Measurements from ENCODE around the gene ARHGEF18. TPM values are rescaled to one million over a fixed set of nuclear protein-coding genes. Genes with fewer than 3 reads are reported as not detected.

Gene ARHGEF18
- total and polyA plus RNA-seq, 2 experiments from 2014 or later = 12.8 to 47.6 TPM

DNA sequence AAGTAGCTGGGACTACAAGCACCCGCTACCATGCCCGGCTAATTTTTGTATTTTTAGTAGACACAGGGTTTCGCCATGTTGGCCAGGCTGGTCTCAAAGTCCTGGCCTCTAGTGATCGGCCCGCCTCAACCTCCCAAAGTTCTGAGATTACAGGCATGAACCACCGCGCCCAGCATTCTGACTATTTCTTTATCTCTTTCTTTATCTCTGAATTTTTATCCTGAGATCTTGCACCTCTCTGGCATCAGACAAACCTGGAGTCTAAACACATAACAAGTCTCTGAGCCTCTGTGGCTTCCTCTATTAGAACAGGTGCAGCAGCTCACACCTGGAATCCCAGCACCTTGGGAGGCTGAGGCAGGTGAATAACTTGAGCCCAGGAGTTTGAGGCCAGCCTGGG lies 28.5 kb downstream of the ARHGEF18 start (continued):
- TF ChIP-seq EZH2phosphoT487 (IDR thresholded peaks at IDR 0.05; ENCODE audit: unreplicated experiment) (no peak), EZH2 (IDR thresholded peaks at IDR 0.05; ENCODE audit: low read depth, unreplicated experiment) (no peak), ZNF114 (CRISPR knock-in tag; IDR thresholded peaks at IDR 0.05) (no peak), JUNB (IDR thresholded peaks at IDR 0.05; ENCODE audit: unreplicated experiment) (no peak), STAT1 (IDR thresholded peaks at IDR 0.05; ENCODE audit: unreplicated experiment) (no peak)
- TF ChIP-seq, protein P1, sequence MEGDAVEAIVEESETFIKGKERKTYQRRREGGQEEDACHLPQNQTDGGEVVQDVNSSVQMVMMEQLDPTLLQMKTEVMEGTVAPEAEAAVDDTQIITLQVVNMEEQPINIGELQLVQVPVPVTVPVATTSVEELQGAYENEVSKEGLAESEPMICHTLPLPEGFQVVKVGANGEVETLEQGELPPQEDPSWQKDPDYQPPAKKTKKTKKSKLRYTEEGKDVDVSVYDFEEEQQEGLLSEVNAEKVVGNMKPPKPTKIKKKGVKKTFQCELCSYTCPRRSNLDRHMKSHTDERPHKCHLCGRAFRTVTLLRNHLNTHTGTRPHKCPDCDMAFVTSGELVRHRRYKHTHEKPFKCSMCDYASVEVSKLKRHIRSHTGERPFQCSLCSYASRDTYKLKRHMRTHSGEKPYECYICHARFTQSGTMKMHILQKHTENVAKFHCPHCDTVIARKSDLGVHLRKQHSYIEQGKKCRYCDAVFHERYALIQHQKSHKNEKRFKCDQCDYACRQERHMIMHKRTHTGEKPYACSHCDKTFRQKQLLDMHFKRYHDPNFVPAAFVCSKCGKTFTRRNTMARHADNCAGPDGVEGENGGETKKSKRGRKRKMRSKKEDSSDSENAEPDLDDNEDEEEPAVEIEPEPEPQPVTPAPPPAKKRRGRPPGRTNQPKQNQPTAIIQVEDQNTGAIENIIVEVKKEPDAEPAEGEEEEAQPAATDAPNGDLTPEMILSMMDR (conservative IDR thresholded peaks at IDR 0.05; ENCODE audit: low read depth in 2 of 2) = no peak
- TF ChIP-seq, protein P2, sequence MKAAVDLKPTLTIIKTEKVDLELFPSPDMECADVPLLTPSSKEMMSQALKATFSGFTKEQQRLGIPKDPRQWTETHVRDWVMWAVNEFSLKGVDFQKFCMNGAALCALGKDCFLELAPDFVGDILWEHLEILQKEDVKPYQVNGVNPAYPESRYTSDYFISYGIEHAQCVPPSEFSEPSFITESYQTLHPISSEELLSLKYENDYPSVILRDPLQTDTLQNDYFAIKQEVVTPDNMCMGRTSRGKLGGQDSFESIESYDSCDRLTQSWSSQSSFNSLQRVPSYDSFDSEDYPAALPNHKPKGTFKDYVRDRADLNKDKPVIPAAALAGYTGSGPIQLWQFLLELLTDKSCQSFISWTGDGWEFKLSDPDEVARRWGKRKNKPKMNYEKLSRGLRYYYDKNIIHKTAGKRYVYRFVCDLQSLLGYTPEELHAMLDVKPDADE (IDR thresholded peaks at IDR 0.05) = no peak
- TF ChIP-seq, protein P3, sequence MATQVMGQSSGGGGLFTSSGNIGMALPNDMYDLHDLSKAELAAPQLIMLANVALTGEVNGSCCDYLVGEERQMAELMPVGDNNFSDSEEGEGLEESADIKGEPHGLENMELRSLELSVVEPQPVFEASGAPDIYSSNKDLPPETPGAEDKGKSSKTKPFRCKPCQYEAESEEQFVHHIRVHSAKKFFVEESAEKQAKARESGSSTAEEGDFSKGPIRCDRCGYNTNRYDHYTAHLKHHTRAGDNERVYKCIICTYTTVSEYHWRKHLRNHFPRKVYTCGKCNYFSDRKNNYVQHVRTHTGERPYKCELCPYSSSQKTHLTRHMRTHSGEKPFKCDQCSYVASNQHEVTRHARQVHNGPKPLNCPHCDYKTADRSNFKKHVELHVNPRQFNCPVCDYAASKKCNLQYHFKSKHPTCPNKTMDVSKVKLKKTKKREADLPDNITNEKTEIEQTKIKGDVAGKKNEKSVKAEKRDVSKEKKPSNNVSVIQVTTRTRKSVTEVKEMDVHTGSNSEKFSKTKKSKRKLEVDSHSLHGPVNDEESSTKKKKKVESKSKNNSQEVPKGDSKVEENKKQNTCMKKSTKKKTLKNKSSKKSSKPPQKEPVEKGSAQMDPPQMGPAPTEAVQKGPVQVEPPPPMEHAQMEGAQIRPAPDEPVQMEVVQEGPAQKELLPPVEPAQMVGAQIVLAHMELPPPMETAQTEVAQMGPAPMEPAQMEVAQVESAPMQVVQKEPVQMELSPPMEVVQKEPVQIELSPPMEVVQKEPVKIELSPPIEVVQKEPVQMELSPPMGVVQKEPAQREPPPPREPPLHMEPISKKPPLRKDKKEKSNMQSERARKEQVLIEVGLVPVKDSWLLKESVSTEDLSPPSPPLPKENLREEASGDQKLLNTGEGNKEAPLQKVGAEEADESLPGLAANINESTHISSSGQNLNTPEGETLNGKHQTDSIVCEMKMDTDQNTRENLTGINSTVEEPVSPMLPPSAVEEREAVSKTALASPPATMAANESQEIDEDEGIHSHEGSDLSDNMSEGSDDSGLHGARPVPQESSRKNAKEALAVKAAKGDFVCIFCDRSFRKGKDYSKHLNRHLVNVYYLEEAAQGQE (IDR thresholded peaks at IDR 0.05; ENCODE audit: unreplicated experiment) = no peak

DNA sequence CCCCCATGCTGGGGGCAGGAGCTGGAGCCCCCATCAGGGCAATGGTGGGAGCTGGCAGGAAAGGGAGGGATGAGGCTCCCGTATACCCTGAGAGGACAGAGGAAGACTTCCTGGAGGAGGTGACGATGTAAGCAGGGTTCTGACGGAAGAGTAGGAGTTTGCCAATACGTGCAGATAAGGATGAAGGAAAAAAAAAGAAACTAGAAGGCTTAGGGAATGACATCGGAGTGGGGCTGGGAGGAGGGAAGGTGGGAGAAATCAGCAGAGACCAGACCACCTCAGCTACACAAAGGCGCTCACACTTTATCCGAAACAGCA lies 32.3 kb downstream of the ARHGEF18 start:
- no peak overlapping the region for H3K4me3 ChIP-seq
- ATAC-seq (no peak), DNase-seq (ENCODE audit: low spot score) (no peak)
- no peak overlapping the region for H2AFZ ChIP-seq
- no peaks in the 10 kb centered on the region for H3K9me2 ChIP-seq (ENCODE audit: insufficient read depth)
- TF ChIP-seq ZNF331 (CRISPR knock-in tag; IDR thresholded peaks at IDR 0.05; ENCODE audit: low read depth) = no peak
- TF ChIP-seq, protein P2 (IDR thresholded peaks at IDR 0.05) = no peak
- Mint-ChIP-seq H3K36me3 (ENCODE audit: low read depth) (no peaks in the 10 kb centered on the region), H3K4me3 (no peak overlapping the region), H3K9me3 (peaks cover 2% of the 10 kb centered on the region; the same call in 2 of the 3 replicates), H3K27me3 (ENCODE audit: insufficient read depth, low read depth, poor library complexity) (peaks cover 25% of the 10 kb centered on the region), H3K27ac (no peak overlapping the region), H3K4me1 (peaks cover 11% of the 10 kb centered on the region; the same call in 1 of the 3 replicates)
- H3K36me3 ChIP-seq (ENCODE audit: insufficient read depth) = no peaks in the 10 kb centered on the region
- no peaks in the 10 kb centered on the region for H3K4me1 ChIP-seq (ENCODE audit: insufficient read depth)
- H4K20me1 ChIP-seq (replicated peaks; ENCODE audit: insufficient read depth) = no peaks in the 10 kb centered on the region
- H3K4me2 ChIP-seq = no peak overlapping the region
- no peaks in the 10 kb centered on the region for H3F3A ChIP-seq (replicated peaks; ENCODE audit: low read depth)
- H3K27me3 ChIP-seq (ENCODE audit: insufficient read depth) = no peaks in the 10 kb centered on the region
- no peak overlapping the region for H3K27ac ChIP-seq (ENCODE audit: low read depth)
- H3K79me2 ChIP-seq (replicated peaks; ENCODE audit: insufficient read depth) = no peaks in the 10 kb centered on the region
